HepG2 (cell line): ENCODE measurements around the gene GMEB2. TPM values are rescaled to one million over a fixed set of nuclear protein-coding genes. Genes with fewer than 3 reads are reported as not detected.

Source experiments
- AKAP8 ChIP-seq: sonication (generic); formaldehyde crosslinking; IDR thresholded peaks from 2 replicates; pipeline ENCODE4 v1.5.1; 2020; ENCODE audit warnings: mild to moderate bottlenecking, missing genetic modification reagents
- ARHGAP35 ChIP-seq: sonication (generic); formaldehyde crosslinking; IDR thresholded peaks from 2 replicates; pipeline ENCODE4 v1.9.0; 2022; ENCODE audit warnings: mild to moderate bottlenecking, inconsistent platforms, moderate library complexity, missing genetic modification reagents, borderline replicate concordance
- CAMTA2 ChIP-seq: sonication (generic); formaldehyde crosslinking; IDR thresholded peaks from 2 replicates; pipeline ENCODE4 v1.4.0; 2020; ENCODE audit warnings: mild to moderate bottlenecking, missing genetic modification reagents, borderline replicate concordance
- CC2D1A ChIP-seq: sonication (generic); formaldehyde crosslinking; IDR thresholded peaks from 2 replicates; pipeline ENCODE4 v1.8.1; 2023; ENCODE audit warnings: mild to moderate bottlenecking, missing genetic modification reagents
- E2F5 ChIP-seq: sonication (generic); formaldehyde crosslinking; conservative IDR thresholded peaks from 2 replicates; pipeline ENCODE4 v1.4.0; 2020; ENCODE audit warnings: missing genetic modification reagents
- ERF ChIP-seq: IDR thresholded peaks from 2 replicates; pipeline ENCODE4 v1.6.1; 2018; ENCODE audit warnings: missing biosample characterization, missing genetic modification reagents
- FOXK1 ChIP-seq: sonication (generic); formaldehyde crosslinking; IDR thresholded peaks from 2 replicates; pipeline ENCODE4 v1.4.0; 2020; ENCODE audit warnings: low read depth, missing genetic modification reagents, borderline replicate concordance
- MAFF ChIP-seq: IDR thresholded peaks from 2 replicates; pipeline ENCODE4 v1.6.1; 2011; ENCODE audit warnings: low read depth, low read length, improper control_type of control experiment
- MAX ChIP-seq: IDR thresholded peaks from 2 replicates; pipeline ENCODE4 v1.6.1; 2012; ENCODE audit warnings: inconsistent platforms
- MIER3 ChIP-seq: IDR thresholded peaks from 2 replicates; pipeline ENCODE4 v1.6.1; 2016; ENCODE audit warnings: missing compliant biosample characterization, borderline replicate concordance
- MXI1 ChIP-seq: IDR thresholded peaks from 3 replicates; pipeline ENCODE4 v1.6.1; 2012; ENCODE audit warnings: low read depth, low read length, inconsistent platforms, borderline replicate concordance
- POLR2A ChIP-seq, 2 experiments: IDR thresholded peaks; 2 replicates each; pipeline ENCODE4 v1.6.1; 2011; ENCODE audit warnings: low read depth in 2 of 2, low read length in 2 of 2, mild to moderate bottlenecking in 1 of 2, moderate library complexity in 1 of 2; ENCODE audit not compliant: insufficient read depth in 1 of 2
- RELA ChIP-seq: sonication (generic); formaldehyde crosslinking; IDR thresholded peaks from 2 replicates; pipeline ENCODE4 v1.4.0; 2020; ENCODE audit warnings: missing genetic modification reagents
- SAP130 ChIP-seq: IDR thresholded peaks from 2 replicates; pipeline ENCODE4 v1.6.1; 2016; ENCODE audit warnings: low read depth
- SMAD1 ChIP-seq: sonication (generic); formaldehyde crosslinking; IDR thresholded peaks from 2 replicates; pipeline ENCODE4 v1.4.0; 2020; ENCODE audit warnings: missing genetic modification reagents, low read depth, mild to moderate bottlenecking, borderline replicate concordance
- ZBTB26 ChIP-seq: IDR thresholded peaks from 2 replicates; pipeline ENCODE4 v1.6.1; 2016; ENCODE audit warnings: missing compliant biosample characterization, missing genetic modification reagents, borderline replicate concordance
- ZBTB42 ChIP-seq: sonication (generic); formaldehyde crosslinking; IDR thresholded peaks from 2 replicates; pipeline ENCODE4 v1.5.0; 2020; ENCODE audit warnings: mild to moderate bottlenecking, missing genetic modification reagents
- ZBTB49 ChIP-seq: sonication (generic); formaldehyde crosslinking; IDR thresholded peaks from 2 replicates; pipeline ENCODE4 v1.4.0; 2020; ENCODE audit warnings: missing genetic modification reagents, borderline replicate concordance
- ZNF367 ChIP-seq: sonication (generic); formaldehyde crosslinking; IDR thresholded peaks from 2 replicates; pipeline ENCODE4 v1.4.0; 2020; ENCODE audit warnings: missing genetic modification reagents, borderline replicate concordance
- ZNF383 ChIP-seq: sonication (generic); formaldehyde crosslinking; IDR thresholded peaks from 2 replicates; pipeline ENCODE4 v1.4.0; 2020; ENCODE audit warnings: missing genetic modification reagents, mild to moderate bottlenecking, borderline replicate concordance
- ZNF510 ChIP-seq: sonication (generic); formaldehyde crosslinking; IDR thresholded peaks from 2 replicates; pipeline ENCODE4 v1.4.0; 2020; ENCODE audit warnings: low read depth, mild to moderate bottlenecking, missing genetic modification reagents
- ZNF607 ChIP-seq: sonication (generic); formaldehyde crosslinking; IDR thresholded peaks from 2 replicates; pipeline ENCODE4 v1.5.1; 2020; ENCODE audit warnings: missing genetic modification reagents, mild to moderate bottlenecking, borderline replicate concordance
- ZNF672 ChIP-seq: sonication (generic); formaldehyde crosslinking; IDR thresholded peaks from 2 replicates; pipeline ENCODE4 v1.8.1; 2022; ENCODE audit warnings: missing genetic modification reagents
- ZNF75D ChIP-seq: sonication (generic); formaldehyde crosslinking; IDR thresholded peaks from 2 replicates; pipeline ENCODE4 v1.8.1; 2023; ENCODE audit warnings: missing genetic modification reagents, mild to moderate bottlenecking, borderline replicate concordance
- ZNF777 ChIP-seq: sonication (generic); formaldehyde crosslinking; IDR thresholded peaks from 2 replicates; pipeline ENCODE4 v1.4.0; 2020; ENCODE audit warnings: missing genetic modification reagents
- polyA plus RNA-seq, 8 experiments: library from polyadenylated mRNA; depleted of rRNA in 3 of 8; stranded (reverse) in 7 of 8; unstranded in 1 of 8; fragments of >200 nt; fragmentation: Illumina TruSeq in 4 of 8; extraction: Trizol in 4 of 8; gene quantifications; 2 replicates each; pipeline versions ENCODE4 v1.2.1 to v1.2.3, GENCODE V29; 2011 to 2016; ENCODE audit warnings: low read depth in 4 of 8, missing spikeins in 1 of 8, mixed read lengths in 1 of 8; ENCODE audit not compliant: insufficient read depth in 1 of 8
- total RNA-seq, 5 experiments: library from RNA; depleted of rRNA; stranded (reverse); fragments of >200 nt; fragmentation: Illumina TruSeq; extraction: Trizol; gene quantifications; 2 replicates each; pipeline ENCODE4 v1.2.3, GENCODE V29; 2016; ENCODE audit warnings: low read depth in 1 of 5

GMEB2 gene
- total and polyA plus RNA-seq, 2 of the 13 experiments (the other 11 are each of a cell fraction or from before 2014, with no cell fraction given), result 10.6 to 12.4 TPM

GRCh38 chr20:63641792-63642523 is 15.1 kb upstream of the GMEB2 start (continued):
- TF ChIP-seq ARHGAP35 (CRISPR knock-in tag) (no peak), CAMTA2 (no peak), MXI1 (peak; percentile 86; the same call in 1 of the 3 replicates), FOXK1 (CRISPR knock-in tag) (peak; percentile 50; the same call in 1 of the 2 replicates), ZNF75D (CRISPR knock-in tag) (no peak), CC2D1A (no peak), ZNF607 (peak; percentile 82), MAX (peak; percentile 87), ZNF672 (CRISPR knock-in tag) (no peak), MIER3 (CRISPR knock-in tag) (peak; percentile 60; the same call in 1 of the 2 replicates), ZBTB26 (0 out of 2 replicates have a peak, but pooled peaks have one; percentile 25), E2F5 (CRISPR knock-in tag) (0 out of 2 replicates have a peak, but pooled peaks have one; percentile 47), RELA (CRISPR knock-in tag) (peak; percentile 14; the same call in 1 of the 2 replicates), AKAP8 (peak; percentile 91; the same call in 1 of the 2 replicates), ERF (peak; percentile 64; the same call in 1 of the 2 replicates), POLR2A (IDR thresholded peaks at IDR 0.05; ENCODE audit: insufficient read depth in 1 of 2, low read depth in 2 of 2, low read length in 2 of 2) (peak; percentile 41 to 73; a peak in 3 of 4 replicates), SAP130 (CRISPR knock-in tag) (peak; percentile 81), ZNF777 (CRISPR knock-in tag) (no peak; the same call in 1 of the 2 replicates), ZBTB42 (no peak), ZNF510 (CRISPR knock-in tag) (no peak), SMAD1 (CRISPR knock-in tag) (no peak), ZNF367 (CRISPR knock-in tag) (no peak), ZBTB49 (no peak; the same call in 1 of the 2 replicates), ZNF383 (CRISPR knock-in tag) (no peak), MAFF (no peak)
